H9 (cell line): ENCODE measurements around the gene NDUFB11. TPM values are rescaled to one million over a fixed set of nuclear protein-coding genes. Genes with fewer than 3 reads are reported as not detected.

ENCODE experiments used
- DNase-seq: peaks from one replicate; pipeline ENCODE4 v3.0.0-alpha.2; 2017
- H2AFZ ChIP-seq: one replicate; pipeline ENCODE4 v1.6.1; 2013; ENCODE audit warnings: mild to moderate bottlenecking, low read length, control low read depth, moderate library complexity
- H2AK5ac ChIP-seq: 2 replicates; pipeline ENCODE4 v1.6.1; 2013; ENCODE audit warnings: low read length, control low read depth, mixed read lengths; ENCODE audit not compliant: insufficient read length
- H2BK120ac ChIP-seq: one replicate; pipeline ENCODE4 v1.6.1; 2013; ENCODE audit warnings: low read depth, mild to moderate bottlenecking, low read length, control low read depth, inconsistent platforms; ENCODE audit not compliant: poor library complexity, severe bottlenecking
- H2BK12ac ChIP-seq: 2 replicates; pipeline ENCODE4 v1.6.1; 2013; ENCODE audit warnings: low read length, control low read depth, mixed read lengths, low read depth; ENCODE audit not compliant: insufficient read length
- H2BK15ac ChIP-seq: 2 replicates; pipeline ENCODE4 v1.6.1; 2013; ENCODE audit warnings: low read depth, low read length, control low read depth
- H2BK20ac ChIP-seq: one replicate; pipeline ENCODE4 v1.6.1; 2013; ENCODE audit warnings: low read depth, mild to moderate bottlenecking, low read length, control low read depth, inconsistent platforms; ENCODE audit not compliant: poor library complexity, severe bottlenecking
- H2BK5ac ChIP-seq: 2 replicates; pipeline ENCODE4 v1.6.1; 2013; ENCODE audit warnings: low read length, control low read depth, mixed read lengths; ENCODE audit not compliant: insufficient read length
- H3K14ac ChIP-seq: 2 replicates; pipeline ENCODE4 v1.6.1; 2013; ENCODE audit warnings: low read length, control low read depth; ENCODE audit not compliant: insufficient read depth
- H3K18ac ChIP-seq: 2 replicates; pipeline ENCODE4 v1.6.1; 2013; ENCODE audit warnings: low read depth, mild to moderate bottlenecking, mixed read lengths, low read length, control low read depth; ENCODE audit not compliant: insufficient read length
- H3K23ac ChIP-seq: 2 replicates; pipeline ENCODE4 v1.6.1; 2013; ENCODE audit warnings: low read length, control low read depth, mixed read lengths, low read depth; ENCODE audit not compliant: insufficient read length
- H3K23me2 ChIP-seq: 2 replicates; pipeline ENCODE4 v1.6.1; 2013; ENCODE audit warnings: low read depth, mild to moderate bottlenecking, mixed read lengths, low read length, control low read depth; ENCODE audit not compliant: insufficient read length, poor library complexity, severe bottlenecking
- H3K27ac ChIP-seq: 2 replicates; pipeline ENCODE4 v1.5.1; 2013; ENCODE audit warnings: low read length, control low read depth, mixed read lengths, low read depth; ENCODE audit not compliant: insufficient read length
- H3K27me3 ChIP-seq: 2 replicates; pipeline ENCODE4 v1.6.1; 2013; ENCODE audit warnings: low read length, control low read depth, inconsistent platforms; ENCODE audit not compliant: insufficient read depth
- H3K4ac ChIP-seq: 2 replicates; pipeline ENCODE4 v1.6.1; 2013; ENCODE audit warnings: low read depth, mild to moderate bottlenecking, control low read depth, inconsistent platforms, low read length, moderate library complexity
- H3K4me1 ChIP-seq: 2 replicates; pipeline ENCODE4 v1.6.1; 2013; ENCODE audit warnings: low read length, control low read depth, inconsistent platforms; ENCODE audit not compliant: insufficient read depth
- H3K4me2 ChIP-seq: 2 replicates; pipeline ENCODE4 v1.6.1; 2013; ENCODE audit warnings: low read length, control low read depth, mixed read lengths; ENCODE audit not compliant: insufficient read length, insufficient read depth
- H3K56ac ChIP-seq: 2 replicates; pipeline ENCODE4 v1.6.1; 2013; ENCODE audit warnings: low read depth, mild to moderate bottlenecking, mixed read lengths, low read length, control low read depth; ENCODE audit not compliant: insufficient read length
- H3K79me1 ChIP-seq: 2 replicates; pipeline ENCODE4 v1.6.1; 2013; ENCODE audit warnings: low read depth, mild to moderate bottlenecking, moderate library complexity, low read length, control low read depth, inconsistent platforms; ENCODE audit not compliant: insufficient read depth, poor library complexity, severe bottlenecking
- H3K79me2 ChIP-seq: 2 replicates; pipeline ENCODE4 v1.6.1; 2013; ENCODE audit warnings: low read length, control low read depth, inconsistent platforms; ENCODE audit not compliant: insufficient read depth
- H3K9ac ChIP-seq: 2 replicates; pipeline ENCODE4 v1.6.1; 2013; ENCODE audit warnings: low read length, control low read depth, mixed read lengths; ENCODE audit not compliant: insufficient read length; ENCODE audit errors: extremely low read depth
- H3K9me3 ChIP-seq: one replicate; pipeline ENCODE4 v1.6.1; 2013; ENCODE audit warnings: low read depth, low read length, inconsistent platforms; ENCODE audit not compliant: control insufficient read depth
- H3T11ph ChIP-seq: one replicate; pipeline ENCODE4 v1.6.1; 2013; ENCODE audit warnings: mild to moderate bottlenecking, low read length, control low read depth, inconsistent platforms
- H4K20me1 ChIP-seq: one replicate; pipeline ENCODE4 v1.6.1; 2013; ENCODE audit not compliant: control insufficient read depth, insufficient read length, insufficient read depth
- H4K5ac ChIP-seq: 2 replicates; pipeline ENCODE4 v1.6.1; 2013; ENCODE audit warnings: low read depth, mild to moderate bottlenecking, mixed read lengths, low read length, control low read depth; ENCODE audit not compliant: insufficient read length
- H4K8ac ChIP-seq: replicated peaks from 2 replicates; pipeline ENCODE4 v1.6.1; 2013; ENCODE audit warnings: low read length, control low read depth, mixed read lengths, low read depth; ENCODE audit not compliant: insufficient read length
- H4K91ac ChIP-seq: 2 replicates; pipeline ENCODE4 v1.6.1; 2013; ENCODE audit warnings: low read depth, mild to moderate bottlenecking, moderate library complexity, mixed read lengths, low read length, control low read depth; ENCODE audit not compliant: insufficient read length
- H3K27ac Mint-ChIP-seq, 3 experiments: 2 replicates in 2 of 3; 3 replicates in 1 of 3; pipeline ENCODE4 v1.8.0; 2020 to 2021; ENCODE audit warnings: mixed read lengths in 3 of 3, mild to moderate bottlenecking in 1 of 3, moderate library complexity in 1 of 3
- H3K27me3 Mint-ChIP-seq: 2 replicates; pipeline ENCODE4 v1.8.0; 2021; ENCODE audit warnings: low read depth, mild to moderate bottlenecking, moderate library complexity, mixed read lengths
- H3K36me3 Mint-ChIP-seq, 3 experiments: 2 replicates in 2 of 3; 3 replicates in 1 of 3; pipeline ENCODE4 v1.8.0; 2020 to 2021; ENCODE audit warnings: low read depth in 3 of 3, mixed read lengths in 3 of 3; ENCODE audit not compliant: insufficient read depth in 1 of 3
- H3K4me1 Mint-ChIP-seq, 2 experiments: 2 replicates each; pipeline ENCODE4 v1.8.0; 2020; ENCODE audit warnings: mixed read lengths in 2 of 2
- H3K4me3 Mint-ChIP-seq, 2 experiments: 2 replicates in 1 of 2; 3 replicates in 1 of 2; pipeline ENCODE4 v1.8.0; 2020 to 2021; ENCODE audit warnings: mild to moderate bottlenecking in 2 of 2, mixed read lengths in 2 of 2, moderate library complexity in 1 of 2
- H3K9me3 Mint-ChIP-seq, 2 experiments: 2 replicates in 1 of 2; 3 replicates in 1 of 2; pipeline ENCODE4 v1.8.0; 2020; ENCODE audit warnings: mild to moderate bottlenecking in 2 of 2, mixed read lengths in 2 of 2, moderate library complexity in 1 of 2
- WGBS: extraction: QIAGEN DNeasy Blood & Tissue Kit; methylation state at CpG from one replicate; pipeline ENCODE4 v1.1.7; 2013; ENCODE audit warnings: missing lambda C conversion rate, low lambda C conversion rate, mixed read lengths; ENCODE audit not compliant: insufficient read length; ENCODE audit errors: extremely low coverage; 5-methylcytosine and 5-hydroxymethylcytosine counted together
- total RNA-seq: library from RNA; stranded (reverse); gene quantifications from 2 replicates; pipeline ENCODE4 v1.2.1, GENCODE V29; 2021
- TF ChIP-seq, protein P1 (sequence below): fragments of 200-600 bp; sonication (generic); conservative IDR thresholded peaks from 3 replicates; pipeline ENCODE4 v1.8.0; 2021; ENCODE audit warnings: antibody characterized with exemption, mild to moderate bottlenecking

The NDUFB11 gene
- total RNA-seq, 1 experiment from 2014 or later: 100 TPM

DNA sequence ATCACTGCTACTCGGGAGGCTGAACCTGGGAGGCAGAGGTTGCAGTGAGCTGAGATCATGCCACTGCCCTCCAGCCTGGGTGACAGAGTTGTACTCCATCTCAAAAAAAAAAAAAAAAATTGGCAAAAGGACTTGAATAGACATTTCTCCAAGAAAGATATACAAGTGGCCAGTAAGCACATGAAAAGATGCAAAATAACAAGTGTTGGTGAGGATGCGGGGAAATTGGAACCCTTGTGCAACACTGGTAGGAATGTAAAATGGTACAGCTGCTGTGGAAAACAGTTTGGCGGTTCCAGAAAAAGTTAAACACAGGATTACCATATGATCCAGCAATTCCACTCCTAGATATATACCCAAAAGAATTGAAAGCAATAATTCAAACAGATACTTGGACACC is 19.9 kb upstream of the NDUFB11 start:
- no peak overlapping the region for H3K9ac ChIP-seq
- Mint-ChIP-seq H3K27ac (no peak overlapping the region), H3K36me3 (peaks cover 32 to 52% (median 33%) of the 10 kb centered on the region in 3 experiments), H3K4me1 (no peaks in the 10 kb centered on the region), H3K4me3 (no peak overlapping the region), H3K27me3 (no peaks in the 10 kb centered on the region), H3K9me3 (peaks cover 62 to 70% of the 10 kb centered on the region in 2 experiments)
- no peak overlapping the region for H4K8ac ChIP-seq
- H3K4me1 ChIP-seq: no peaks in the 10 kb centered on the region
- no peak overlapping the region for H3K14ac ChIP-seq
- no peak overlapping the region for H3K23ac ChIP-seq
- no peak overlapping the region for H2BK5ac ChIP-seq
- no peak overlapping the region for H2BK12ac ChIP-seq
- no peak overlapping the region for H2BK120ac ChIP-seq
- no peak overlapping the region for H3T11ph ChIP-seq
- H3K79me2 ChIP-seq: no peaks in the 10 kb centered on the region
- no peak overlapping the region for H4K91ac ChIP-seq
- H2BK20ac ChIP-seq: no peak overlapping the region
- H2AFZ ChIP-seq: no peak overlapping the region
- H3K23me2 ChIP-seq: no peaks in the 10 kb centered on the region
- no peaks in the 10 kb centered on the region for H4K20me1 ChIP-seq
- H3K27ac ChIP-seq: no peak overlapping the region
- no CpG with 5 or more reads among the region's 3 CpGs for WGBS
- no peak overlapping the region for H3K18ac ChIP-seq
- H2AK5ac ChIP-seq: no peak overlapping the region
- no peaks in the 10 kb centered on the region for H3K9me3 ChIP-seq
- H3K4ac ChIP-seq: no peak overlapping the region
- no peaks in the 10 kb centered on the region for H3K27me3 ChIP-seq
- H2BK15ac ChIP-seq: no peak overlapping the region
- DNase-seq: no peak
- H3K56ac ChIP-seq: no peak overlapping the region
- no peak overlapping the region for H3K4me2 ChIP-seq
- H4K5ac ChIP-seq: no peak overlapping the region
- TF ChIP-seq, protein P1, sequence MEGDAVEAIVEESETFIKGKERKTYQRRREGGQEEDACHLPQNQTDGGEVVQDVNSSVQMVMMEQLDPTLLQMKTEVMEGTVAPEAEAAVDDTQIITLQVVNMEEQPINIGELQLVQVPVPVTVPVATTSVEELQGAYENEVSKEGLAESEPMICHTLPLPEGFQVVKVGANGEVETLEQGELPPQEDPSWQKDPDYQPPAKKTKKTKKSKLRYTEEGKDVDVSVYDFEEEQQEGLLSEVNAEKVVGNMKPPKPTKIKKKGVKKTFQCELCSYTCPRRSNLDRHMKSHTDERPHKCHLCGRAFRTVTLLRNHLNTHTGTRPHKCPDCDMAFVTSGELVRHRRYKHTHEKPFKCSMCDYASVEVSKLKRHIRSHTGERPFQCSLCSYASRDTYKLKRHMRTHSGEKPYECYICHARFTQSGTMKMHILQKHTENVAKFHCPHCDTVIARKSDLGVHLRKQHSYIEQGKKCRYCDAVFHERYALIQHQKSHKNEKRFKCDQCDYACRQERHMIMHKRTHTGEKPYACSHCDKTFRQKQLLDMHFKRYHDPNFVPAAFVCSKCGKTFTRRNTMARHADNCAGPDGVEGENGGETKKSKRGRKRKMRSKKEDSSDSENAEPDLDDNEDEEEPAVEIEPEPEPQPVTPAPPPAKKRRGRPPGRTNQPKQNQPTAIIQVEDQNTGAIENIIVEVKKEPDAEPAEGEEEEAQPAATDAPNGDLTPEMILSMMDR: no peak
- H3K79me1 ChIP-seq: no peaks in the 10 kb centered on the region
